ENCODE results near the gene ZEB1. TPM values are rescaled to one million over a fixed set of nuclear protein-coding genes. Genes with fewer than 3 reads are reported as not detected.

The ZEB1 gene
- total RNA-seq, 1 experiment from 2014 or later, result 10.3 TPM

GRCh38 chr10:31507427-31507826, 188.4 kb downstream of the ZEB1 start:
- H3K27ac Mint-ChIP-seq (ENCODE audit: unreplicated experiment), result no peak overlapping the region
- H3K4me3 Mint-ChIP-seq (ENCODE audit: low read depth, unreplicated experiment), result no peak overlapping the region
- no peak for TF ChIP-seq CTCF (IDR thresholded peaks at IDR 0.05; ENCODE audit: unreplicated experiment)
- no peaks in the 10 kb centered on the region for H3K36me3 Mint-ChIP-seq (ENCODE audit: insufficient read depth, unreplicated experiment)
- intact Hi-C loops (cut with micrococcal nuclease; ENCODE audit: unreplicated experiment), result loop anchor here (10.0 kb wide), 1 partner anchor 277 kb away; no protein-coding TSS in a partner anchor
- no peaks in the 10 kb centered on the region for H3K4me1 Mint-ChIP-seq (ENCODE audit: low read depth, unreplicated experiment)
- H3K9me3 Mint-ChIP-seq (ENCODE audit: low read depth, unreplicated experiment), result peaks cover 16% of the 10 kb centered on the region
- no peaks in the 10 kb centered on the region for H3K27me3 Mint-ChIP-seq (ENCODE audit: unreplicated experiment)
- BruUV-seq (replicated peaks), result no TSS peak
- DNase-seq, result no peak
- CTCF ChIA-PET, result no interaction called here

GRCh38 chr10:31508234-31508633, 189.2 kb downstream of the ZEB1 start:
- CTCF ChIA-PET, result no interaction called here
- no peak overlapping the region for H3K4me3 Mint-ChIP-seq (ENCODE audit: low read depth, unreplicated experiment)
- H3K36me3 Mint-ChIP-seq (ENCODE audit: insufficient read depth, unreplicated experiment), result no peaks in the 10 kb centered on the region

GRCh38 chr10:31508882-31509281, 189.9 kb downstream of the ZEB1 start:
- TF ChIP-seq CTCF (IDR thresholded peaks at IDR 0.05; ENCODE audit: unreplicated experiment), result no peak
- DNase-seq, result no peak
- CTCF ChIA-PET, result no interaction called here
- Mint-ChIP-seq H3K27ac (ENCODE audit: unreplicated experiment) (no peak overlapping the region), H3K4me3 (ENCODE audit: low read depth, unreplicated experiment) (no peak overlapping the region), H3K4me1 (ENCODE audit: low read depth, unreplicated experiment) (no peaks in the 10 kb centered on the region), H3K27me3 (ENCODE audit: unreplicated experiment) (no peaks in the 10 kb centered on the region), H3K36me3 (ENCODE audit: insufficient read depth, unreplicated experiment) (no peaks in the 10 kb centered on the region), H3K9me3 (ENCODE audit: low read depth, unreplicated experiment) (peaks cover 16% of the 10 kb centered on the region)
- no TSS peak for BruUV-seq (replicated peaks)
- intact Hi-C loops (cut with micrococcal nuclease; ENCODE audit: unreplicated experiment), result loop anchor here (10.0 kb wide), 1 partner anchor 276 kb away; no protein-coding TSS in a partner anchor

More at GRCh38 chr10:31508234-31508633, 189.2 kb downstream of the ZEB1 start:
- Mint-ChIP-seq H3K27ac (ENCODE audit: unreplicated experiment) (no peak overlapping the region), H3K27me3 (ENCODE audit: unreplicated experiment) (no peaks in the 10 kb centered on the region), H3K4me1 (ENCODE audit: low read depth, unreplicated experiment) (no peaks in the 10 kb centered on the region), H3K9me3 (ENCODE audit: low read depth, unreplicated experiment) (peaks cover 16% of the 10 kb centered on the region)
- BruUV-seq (replicated peaks), result no TSS peak
- TF ChIP-seq CTCF (IDR thresholded peaks at IDR 0.05; ENCODE audit: unreplicated experiment), result no peak
- intact Hi-C loops (cut with micrococcal nuclease; ENCODE audit: unreplicated experiment), result loop anchor here (10.0 kb wide), 1 partner anchor 277 kb away; no protein-coding TSS in a partner anchor
- DNase-seq, result no peak

- CTCF ChIA-PET, result no interaction called here
- intact Hi-C loops (cut with micrococcal nuclease; ENCODE audit: unreplicated experiment), result loop anchor here (10.0 kb wide), 1 partner anchor 275 kb away; no protein-coding TSS in a partner anchor
- H3K9me3 Mint-ChIP-seq (ENCODE audit: low read depth, unreplicated experiment), result peaks cover 16% of the 10 kb centered on the region
- TF ChIP-seq CTCF (IDR thresholded peaks at IDR 0.05; ENCODE audit: unreplicated experiment), result no peak
- BruUV-seq (replicated peaks), result no TSS peak
- DNase-seq, result no peak
- no peaks in the 10 kb centered on the region for H3K27me3 Mint-ChIP-seq (ENCODE audit: unreplicated experiment)
- H3K4me3 Mint-ChIP-seq (ENCODE audit: low read depth, unreplicated experiment), result no peak overlapping the region
- no peak overlapping the region for H3K27ac Mint-ChIP-seq (ENCODE audit: unreplicated experiment)
- no peaks in the 10 kb centered on the region for H3K36me3 Mint-ChIP-seq (ENCODE audit: insufficient read depth, unreplicated experiment)
- H3K4me1 Mint-ChIP-seq (ENCODE audit: low read depth, unreplicated experiment), result no peaks in the 10 kb centered on the region
Observed at GRCh38 chr10:31509989-31510388, 191.0 kb downstream of the ZEB1 start.

All from Calu3 (cell line).